ENCODE results near the gene MBD5. TPM values are rescaled to one million over a fixed set of nuclear protein-coding genes. Genes with fewer than 3 reads are reported as not detected.
A peak's percentile ranks its signal among the peaks of the same experiment; 100 is the strongest.

Gene MBD5
- polyA plus RNA-seq, 1 donor (not counting 4 experiments of a cell fraction or from before 2014, with no cell fraction given) = 20.1 TPM

- dilution Hi-C loops (cut with MboI; ENCODE audit: extremely low pct_ligation_motif_present, low sequenced_read_pairs) = no loop called here
- TF ChIP-seq CTCF (optimal IDR thresholded peaks at IDR 0.05 in 1 of 3, IDR thresholded peaks at IDR 0.05 in 1 of 3, conservative IDR thresholded peaks at IDR 0.05 in 1 of 3; ENCODE audit: extremely low read depth in 1 of 3, insufficient read depth in 2 of 3, low read length in 3 of 3) (no peak), EZH2 (IDR thresholded peaks at IDR 0.05; ENCODE audit: low read length) (no peak)
- H3K4me2 ChIP-seq (ENCODE audit: control insufficient read depth, extremely low read depth, insufficient read depth, low read depth, low read length) = no peak overlapping the region
- H3K9ac ChIP-seq (ENCODE audit: control insufficient read depth, extremely low read depth, insufficient read depth, low read length) = no peak overlapping the region
- H3K36me3 ChIP-seq (ENCODE audit: control insufficient read depth in 2 of 2, extremely low read depth in 1 of 2, insufficient read depth in 2 of 2, low read length in 2 of 2) = no peaks in the 10 kb centered on the region
- no peak overlapping the region for H3K4me3 ChIP-seq (ENCODE audit: control insufficient read depth in 2 of 3, extremely low read depth in 1 of 3, insufficient read depth in 2 of 3, low read depth in 1 of 3, low read length in 3 of 3)
- no peaks in the 10 kb centered on the region for H3K79me2 ChIP-seq (ENCODE audit: control insufficient read depth, insufficient read depth, low read length)
- DNase-seq (ENCODE audit: low read depth, low spot score) = no peak
- no peaks in the 10 kb centered on the region for H3K9me1 ChIP-seq (ENCODE audit: control insufficient read depth, extremely low read depth, insufficient read depth, low read length)
- H3K9me3 ChIP-seq (ENCODE audit: control insufficient read depth, low read depth, low read length) = no peaks in the 10 kb centered on the region
- H4K20me1 ChIP-seq (ENCODE audit: control insufficient read depth, extremely low read depth, insufficient read depth, low read length) = no peaks in the 10 kb centered on the region
- H3K27ac ChIP-seq (ENCODE audit: control insufficient read depth, insufficient read depth, low read length) = no peak overlapping the region
- no peak for FAIRE-seq
- H3K27me3 ChIP-seq (ENCODE audit: control insufficient read depth, extremely low read depth, insufficient read depth, low read length) = peaks cover 6% of the 10 kb centered on the region
- H2AFZ ChIP-seq (ENCODE audit: control insufficient read depth, low read length) = no peak overlapping the region
- H3K4me1 ChIP-seq (ENCODE audit: control insufficient read depth, extremely low read depth, insufficient read depth, low read length) = no peaks in the 10 kb centered on the region
These were observed 534.9 kb downstream of the MBD5 start for GRCh38 chr2:148555622-148556294.

- H3K27me3 ChIP-seq (ENCODE audit: control insufficient read depth, extremely low read depth, insufficient read depth, low read length) = peaks cover 7% of the 10 kb centered on the region
- H3K4me3 ChIP-seq (ENCODE audit: control insufficient read depth in 2 of 3, extremely low read depth in 1 of 3, insufficient read depth in 2 of 3, low read depth in 1 of 3, low read length in 3 of 3) = no peak overlapping the region
- TF ChIP-seq CTCF (optimal IDR thresholded peaks at IDR 0.05 in 1 of 3, IDR thresholded peaks at IDR 0.05 in 1 of 3, conservative IDR thresholded peaks at IDR 0.05 in 1 of 3; ENCODE audit: extremely low read depth in 1 of 3, insufficient read depth in 2 of 3, low read length in 3 of 3) (peak in 2 of 3 experiments; percentile 13 to 15), EZH2 (IDR thresholded peaks at IDR 0.05; ENCODE audit: low read length) (no peak)
- FAIRE-seq = no peak
- no peak overlapping the region for H3K27ac ChIP-seq (ENCODE audit: control insufficient read depth, insufficient read depth, low read length)
- no peak overlapping the region for H3K9ac ChIP-seq (ENCODE audit: control insufficient read depth, extremely low read depth, insufficient read depth, low read length)
- H3K36me3 ChIP-seq (ENCODE audit: control insufficient read depth in 2 of 2, extremely low read depth in 1 of 2, insufficient read depth in 2 of 2, low read length in 2 of 2) = no peaks in the 10 kb centered on the region
- H3K9me3 ChIP-seq (ENCODE audit: control insufficient read depth, low read depth, low read length) = no peaks in the 10 kb centered on the region
- H3K4me2 ChIP-seq (ENCODE audit: control insufficient read depth, extremely low read depth, insufficient read depth, low read depth, low read length) = no peak overlapping the region
- no peaks in the 10 kb centered on the region for H4K20me1 ChIP-seq (ENCODE audit: control insufficient read depth, extremely low read depth, insufficient read depth, low read length)
- H2AFZ ChIP-seq (ENCODE audit: control insufficient read depth, low read length) = no peak overlapping the region
- dilution Hi-C loops (cut with MboI; ENCODE audit: extremely low pct_ligation_motif_present, low sequenced_read_pairs) = no loop called here
- H3K4me1 ChIP-seq (ENCODE audit: control insufficient read depth, extremely low read depth, insufficient read depth, low read length) = no peaks in the 10 kb centered on the region
- no peaks in the 10 kb centered on the region for H3K9me1 ChIP-seq (ENCODE audit: control insufficient read depth, extremely low read depth, insufficient read depth, low read length)
- no peaks in the 10 kb centered on the region for H3K79me2 ChIP-seq (ENCODE audit: control insufficient read depth, insufficient read depth, low read length)
- DNase-seq (ENCODE audit: low read depth, low spot score) = no peak
These were observed 537.0 kb downstream of the MBD5 start for GRCh38 chr2:148557844-148558436.
